NCI-H2081 (cell line): Measurements from ENCODE around the gene BABAM1.

Experiments
- DNase-seq, 2 experiments: peaks; one replicate each; lab custom pipeline; 2025; lab: John Stamatoyannopoulos, UW

Gene BABAM1

DNA sequence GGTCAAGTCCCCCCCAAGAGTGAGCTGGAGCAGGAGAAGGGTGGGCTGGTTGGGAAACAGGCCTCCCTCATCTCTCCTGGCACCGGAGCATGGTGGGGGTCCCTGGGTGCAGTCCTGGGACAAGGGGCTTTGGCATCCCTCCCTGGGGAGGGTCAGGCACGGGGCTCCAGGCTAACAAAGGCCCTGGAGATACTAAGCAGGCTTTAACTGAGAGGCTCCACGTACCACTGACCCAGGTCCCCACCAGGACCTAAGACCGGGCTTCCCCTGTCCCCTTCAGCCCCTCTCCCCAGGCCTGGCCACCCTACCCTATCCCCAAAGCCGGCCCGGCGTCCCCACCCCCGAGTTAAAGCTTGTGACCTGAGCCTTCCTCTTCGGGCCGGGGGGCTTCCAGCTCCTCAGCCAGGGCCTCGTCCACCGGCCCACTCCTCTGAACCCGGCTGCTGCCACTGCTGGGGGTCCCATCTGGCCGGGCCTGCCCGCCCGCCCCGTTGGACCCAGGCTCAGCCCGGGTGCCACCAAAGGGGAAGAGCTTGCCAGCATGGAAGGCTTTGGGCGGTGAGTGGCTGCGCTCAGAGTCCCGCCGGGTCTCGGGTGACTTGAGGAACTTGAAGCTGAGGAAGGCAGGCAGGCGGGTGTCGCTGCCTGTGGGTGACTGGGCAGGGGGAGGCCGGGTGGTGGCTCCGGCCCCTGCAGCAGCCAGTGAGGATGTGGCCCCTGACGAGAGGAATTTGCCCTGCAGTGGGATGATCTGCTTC lies 57.3 kb downstream of the BABAM1 start:
- no peak for DNase-seq

- no peak for DNase-seq
Observed at GRCh38 chr19:17325133-17325532, 57.9 kb downstream of the BABAM1 start.

GRCh38 chr19:17325881-17326594 lies 58.8 kb downstream of the BABAM1 start:
- no peak for DNase-seq

GRCh38 chr19:17326595-17326966 lies 59.3 kb downstream of the BABAM1 start:
- DNase-seq, result no peak

DNA sequence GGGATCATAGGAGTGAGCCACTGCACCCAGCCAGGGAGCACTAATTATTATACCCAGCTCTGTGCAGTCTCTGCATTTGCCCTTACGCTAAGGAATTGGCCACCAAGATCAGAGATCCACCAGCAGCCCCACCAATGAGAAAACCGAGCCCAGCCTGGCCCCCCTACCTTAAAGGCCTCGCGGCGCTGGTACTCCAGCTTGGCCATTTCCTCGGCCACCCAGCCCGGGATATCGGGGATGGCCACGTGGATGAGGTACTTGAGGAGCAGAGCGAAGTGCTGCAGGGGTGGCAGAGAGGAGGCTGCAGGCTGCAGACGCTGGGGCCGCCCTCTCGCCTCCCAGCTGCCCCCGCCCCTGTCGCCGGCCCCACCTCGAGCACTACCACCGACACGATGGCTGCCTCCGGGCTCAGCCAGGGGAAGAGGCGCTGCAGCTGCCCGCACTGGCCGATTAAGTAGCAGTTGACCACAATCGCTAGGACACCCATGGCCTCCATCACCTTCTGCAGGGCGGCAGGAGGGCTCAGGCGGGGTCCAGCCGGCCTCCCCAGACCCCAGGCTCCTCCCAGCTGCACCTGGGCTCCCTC lies 59.9 kb downstream of the BABAM1 start:
- DNase-seq, result no peak

- no peak for DNase-seq
Observed at GRCh38 chr19:17327654-17328516, 60.6 kb downstream of the BABAM1 start.
